ENCODE data around the gene PDZK1IP1.
A peak's percentile ranks its signal among the peaks of the same experiment; 100 is the strongest.

The PDZK1IP1 gene

GRCh38 chr1:47182676-47183235, 7.1 kb downstream of the PDZK1IP1 start:
- FAIRE-seq (no peak), DNase-seq (ENCODE audit: insufficient read length, low spot score) (no peak)
- TF ChIP-seq CTCF (IDR thresholded peaks at IDR 0.05; ENCODE audit: insufficient read depth, missing control alignments): no peak

GRCh38 chr1:47181955-47182675, 7.7 kb downstream of the PDZK1IP1 start:
- no peak for FAIRE-seq
- no peak for TF ChIP-seq CTCF (IDR thresholded peaks at IDR 0.05; ENCODE audit: insufficient read depth, missing control alignments)
- no peak for DNase-seq (ENCODE audit: insufficient read length, low spot score)

- FAIRE-seq: no peak
- no peak for TF ChIP-seq CTCF (IDR thresholded peaks at IDR 0.05; ENCODE audit: insufficient read depth, missing control alignments)
Measured at GRCh38 chr1:47181095-47181954, 8.5 kb downstream of the PDZK1IP1 start.

GRCh38 chr1:47180603-47181094, 9.2 kb downstream of the PDZK1IP1 start:
- no peak for FAIRE-seq
- TF ChIP-seq CTCF (IDR thresholded peaks at IDR 0.05; ENCODE audit: insufficient read depth, missing control alignments): no peak

More at GRCh38 chr1:47181095-47181954, 8.5 kb downstream of the PDZK1IP1 start:
- DNase-seq (ENCODE audit: insufficient read length, low spot score): no peak

GRCh38 chr1:47179988-47180563, 9.8 kb downstream of the PDZK1IP1 start:
- TF ChIP-seq CTCF (IDR thresholded peaks at IDR 0.05; ENCODE audit: insufficient read depth, missing control alignments): no peak
- DNase-seq (ENCODE audit: insufficient read length, low spot score) (no peak), FAIRE-seq (no peak)

More at GRCh38 chr1:47180603-47181094, 9.2 kb downstream of the PDZK1IP1 start:
- no peak for DNase-seq (ENCODE audit: insufficient read length, low spot score)

GRCh38 chr1:47179017-47179987, 10.5 kb downstream of the PDZK1IP1 start:
- FAIRE-seq: no peak
- DNase-seq (ENCODE audit: insufficient read length, low spot score): peak; percentile 52
- TF ChIP-seq CTCF (IDR thresholded peaks at IDR 0.05; ENCODE audit: insufficient read depth, missing control alignments): peak; percentile 91

All from D721Med (cell line).